Measurements from ENCODE around the gene ITGA3.
"Not testable (repeated sequence)": the region's sequence is repeated elsewhere in the genome, so short reads cannot be mapped to it uniquely, and the experiment has no call there.

Gene ITGA3

DNA sequence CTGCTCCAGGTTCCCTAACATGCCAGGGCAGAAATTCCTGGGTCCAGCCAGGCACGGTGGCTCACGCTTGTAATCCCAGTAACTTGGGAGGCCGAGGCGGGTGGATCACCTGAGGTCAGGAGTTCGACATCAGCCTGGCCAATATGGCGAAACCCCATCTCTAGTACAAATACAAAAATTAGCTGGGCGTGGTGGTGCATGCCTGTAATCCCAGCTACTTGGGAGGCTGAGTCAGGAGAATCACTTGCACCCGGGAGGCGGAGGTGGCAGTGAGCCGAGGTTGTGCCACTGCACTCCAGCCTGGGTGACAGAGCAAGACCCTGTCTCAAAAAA lies 5.8 kb downstream of the ITGA3 start:
- H3K4me3 ChIP-seq (ENCODE audit: low read depth, low read length); H3K27ac ChIP-seq (ENCODE audit: low read depth, low read length); H3K36me3 ChIP-seq (ENCODE audit: control insufficient read depth, insufficient read depth, low read length); H3K9ac ChIP-seq (ENCODE audit: low read depth, low read length); H3K9me3 ChIP-seq (ENCODE audit: control insufficient read depth, insufficient read depth, low read length): not testable (repeated sequence)
- 0 out of 2 replicates have a peak, but pooled peaks cover 11% of the 10 kb centered on the region for H3K4me1 ChIP-seq (ENCODE audit: control insufficient read depth, insufficient read depth, low read length)
- H3K27me3 ChIP-seq (ENCODE audit: control insufficient read depth, insufficient read depth, low read length): peaks cover 16% of the 10 kb centered on the region

DNA sequence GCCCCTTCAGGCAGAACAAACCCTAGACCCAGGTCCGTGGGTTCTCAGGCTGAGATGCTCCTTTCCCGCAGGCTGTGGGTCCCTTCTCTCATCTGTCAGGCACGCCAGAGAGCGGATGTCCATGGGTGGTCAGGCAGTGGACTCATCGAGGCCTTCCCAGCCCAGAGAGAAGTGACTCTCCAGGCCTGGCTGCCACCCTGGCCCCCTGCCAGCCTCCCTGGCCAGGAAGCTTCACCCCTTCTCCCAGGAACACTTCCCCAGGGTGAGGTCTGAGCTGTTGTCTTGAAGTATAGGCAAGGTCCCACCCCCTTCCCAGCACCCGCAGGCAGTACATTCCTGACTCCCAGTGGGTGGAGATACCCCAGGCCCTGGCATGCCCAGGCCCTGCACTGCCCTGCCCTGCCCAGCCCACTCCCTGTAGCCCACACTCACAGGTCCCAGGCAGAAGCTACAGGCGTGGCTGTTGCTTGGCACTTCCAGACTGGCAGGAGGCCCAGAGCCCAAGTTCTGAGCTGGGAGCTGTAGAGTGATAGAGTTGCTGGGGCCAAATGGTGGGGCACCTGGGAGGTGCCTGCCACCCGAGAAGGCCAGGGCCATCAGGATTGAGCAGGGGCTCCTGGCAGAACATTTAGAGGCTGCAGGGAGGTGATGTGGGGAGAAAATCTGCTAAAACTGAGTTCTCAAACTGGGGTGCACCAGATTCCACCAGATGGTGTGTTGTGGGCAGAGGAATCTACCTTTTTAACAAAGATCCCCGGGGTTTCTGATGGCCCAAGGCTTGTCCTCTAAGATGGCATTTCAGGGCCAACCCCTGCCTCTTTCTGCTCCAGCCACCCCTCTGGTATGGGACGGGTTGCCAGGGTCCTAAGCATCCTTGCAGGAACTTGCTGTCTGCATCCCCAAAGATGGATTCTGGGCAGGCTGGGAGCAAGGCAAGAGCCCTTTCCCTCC lies 6.7 kb downstream of the ITGA3 start:
- Histone ChIP-seq H3K4me3 (ENCODE audit: low read depth, low read length) (no peak overlapping the region), H3K9me3 (ENCODE audit: control insufficient read depth, insufficient read depth, low read length) (no peaks in the 10 kb centered on the region), H3K27ac (ENCODE audit: low read depth, low read length) (no peak overlapping the region), H3K36me3 (ENCODE audit: control insufficient read depth, insufficient read depth, low read length) (no peaks in the 10 kb centered on the region), H3K4me1 (ENCODE audit: control insufficient read depth, insufficient read depth, low read length) (0 out of 2 replicates have a peak, but pooled peaks cover 5% of the 10 kb centered on the region), H3K27me3 (ENCODE audit: control insufficient read depth, insufficient read depth, low read length) (peaks cover 8% of the 10 kb centered on the region), H3K9ac (ENCODE audit: low read depth, low read length) (no peak overlapping the region)

DNA sequence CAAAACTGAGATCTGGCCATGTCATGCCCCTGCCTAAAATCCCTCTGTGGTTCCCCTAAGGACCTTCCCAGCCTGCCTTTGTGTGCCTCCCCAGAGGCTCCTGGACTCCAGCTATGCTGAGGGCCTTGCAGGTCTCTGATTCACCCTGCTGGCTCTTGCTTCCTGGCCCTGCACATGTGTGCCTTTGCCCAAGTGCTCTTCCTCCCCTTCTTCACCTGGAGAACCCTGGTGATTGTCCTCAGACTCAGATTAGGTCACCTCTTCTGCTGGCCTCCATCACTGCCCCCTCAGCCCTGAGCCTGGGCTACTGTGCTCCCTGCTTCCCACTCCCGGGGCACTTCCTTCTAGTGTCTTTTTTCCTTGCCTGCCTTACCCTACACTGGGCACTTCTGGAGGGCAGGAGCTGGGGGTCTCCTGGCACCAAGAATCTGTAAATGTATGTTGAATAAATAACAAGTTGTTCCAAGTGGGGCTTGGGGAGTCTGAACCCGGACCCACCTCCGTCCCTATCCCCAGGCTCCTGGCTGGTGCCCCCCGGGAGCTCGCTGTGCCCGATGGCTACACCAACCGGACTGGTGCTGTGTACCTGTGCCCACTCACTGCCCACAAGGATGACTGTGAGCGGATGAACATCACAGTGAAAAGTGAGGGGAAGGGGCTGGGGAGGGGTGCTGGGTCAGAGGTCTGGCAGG lies 7.8 kb downstream of the ITGA3 start:
- H3K9ac ChIP-seq (ENCODE audit: low read depth, low read length): no peak overlapping the region
- no peaks in the 10 kb centered on the region for H3K36me3 ChIP-seq (ENCODE audit: control insufficient read depth, insufficient read depth, low read length)
- no peaks in the 10 kb centered on the region for H3K27me3 ChIP-seq (ENCODE audit: control insufficient read depth, insufficient read depth, low read length)
- H3K27ac ChIP-seq (ENCODE audit: low read depth, low read length): no peak overlapping the region
- no peaks in the 10 kb centered on the region for H3K9me3 ChIP-seq (ENCODE audit: control insufficient read depth, insufficient read depth, low read length)
- H3K4me3 ChIP-seq (ENCODE audit: low read depth, low read length): no peak overlapping the region
- H3K4me1 ChIP-seq (ENCODE audit: control insufficient read depth, insufficient read depth, low read length): 0 out of 2 replicates have a peak, but pooled peaks cover 5% of the 10 kb centered on the region

DNA sequence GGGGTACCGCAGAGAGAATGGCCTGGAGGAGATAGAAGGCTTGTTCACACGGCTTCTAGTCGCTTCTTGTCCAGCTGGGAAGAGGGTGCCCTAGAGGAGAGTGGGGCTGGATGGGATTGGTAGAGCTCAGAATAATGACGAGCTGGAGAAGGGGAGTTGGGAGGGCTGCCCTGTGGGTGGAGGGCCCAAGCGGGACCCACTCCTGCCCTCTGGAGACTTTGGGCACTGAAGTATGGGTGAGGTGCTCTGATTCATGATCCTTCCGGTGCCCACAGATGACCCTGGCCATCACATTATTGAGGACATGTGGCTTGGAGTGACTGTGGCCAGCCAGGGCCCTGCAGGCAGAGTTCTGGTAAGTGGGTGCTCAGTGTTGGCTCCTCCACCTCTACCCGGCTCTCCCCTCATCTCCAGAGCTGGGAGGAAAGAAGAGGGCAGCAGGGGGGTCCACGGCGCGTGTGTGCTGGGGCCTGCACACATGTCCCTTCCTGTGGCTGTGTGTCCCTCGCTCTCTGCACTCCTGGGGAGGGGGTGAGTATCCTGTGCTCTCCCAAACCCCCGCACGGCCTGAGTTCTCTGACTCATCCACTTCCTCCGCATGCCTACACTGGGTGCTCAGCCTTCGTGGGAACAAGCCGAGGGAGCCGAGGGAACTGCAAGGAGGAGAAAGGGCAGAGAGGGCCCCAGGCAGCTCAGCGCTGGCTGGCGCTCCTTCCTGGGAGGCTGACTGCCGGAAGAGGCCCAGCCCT lies 8.5 kb downstream of the ITGA3 start:
- Histone ChIP-seq H3K4me3 (ENCODE audit: low read depth, low read length) (no peak overlapping the region), H3K9me3 (ENCODE audit: control insufficient read depth, insufficient read depth, low read length) (no peaks in the 10 kb centered on the region), H3K36me3 (ENCODE audit: control insufficient read depth, insufficient read depth, low read length) (no peaks in the 10 kb centered on the region), H3K27ac (ENCODE audit: low read depth, low read length) (no peak overlapping the region), H3K4me1 (ENCODE audit: control insufficient read depth, insufficient read depth, low read length) (0 out of 2 replicates have a peak, but pooled peaks cover 5% of the 10 kb centered on the region), H3K27me3 (ENCODE audit: control insufficient read depth, insufficient read depth, low read length) (no peaks in the 10 kb centered on the region), H3K9ac (ENCODE audit: low read depth, low read length) (no peak overlapping the region)

DNA sequence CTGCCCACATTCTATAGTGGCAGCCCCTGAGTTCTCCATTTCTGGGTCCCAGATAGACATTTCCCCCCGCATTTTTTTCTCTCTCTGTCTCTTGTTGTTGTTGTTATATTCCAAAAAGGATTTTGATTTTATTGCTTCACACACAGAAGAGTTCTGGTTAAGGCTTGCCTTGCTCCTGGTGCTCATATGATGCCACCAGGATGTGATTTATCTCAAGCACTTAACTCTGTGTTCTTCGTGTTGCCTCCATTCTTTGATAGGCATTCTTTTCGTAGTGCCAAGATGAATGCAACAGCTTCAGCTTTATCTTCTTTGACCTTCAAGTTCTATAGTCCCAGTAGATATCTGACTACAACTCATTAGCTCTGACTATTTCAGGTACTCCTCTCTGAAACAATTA lies 9.1 kb downstream of the ITGA3 start:
- H3K36me3 ChIP-seq (ENCODE audit: control insufficient read depth, insufficient read depth, low read length): no peaks in the 10 kb centered on the region
- H3K27ac ChIP-seq (ENCODE audit: low read depth, low read length): no peak overlapping the region
- 0 out of 2 replicates have a peak, but pooled peaks cover 5% of the 10 kb centered on the region for H3K4me1 ChIP-seq (ENCODE audit: control insufficient read depth, insufficient read depth, low read length)
- no peak overlapping the region for H3K9ac ChIP-seq (ENCODE audit: low read depth, low read length)
- H3K4me3 ChIP-seq (ENCODE audit: low read depth, low read length): no peak overlapping the region
- H3K9me3 ChIP-seq (ENCODE audit: control insufficient read depth, insufficient read depth, low read length): no peaks in the 10 kb centered on the region
- H3K27me3 ChIP-seq (ENCODE audit: control insufficient read depth, insufficient read depth, low read length): no peaks in the 10 kb centered on the region

DNA sequence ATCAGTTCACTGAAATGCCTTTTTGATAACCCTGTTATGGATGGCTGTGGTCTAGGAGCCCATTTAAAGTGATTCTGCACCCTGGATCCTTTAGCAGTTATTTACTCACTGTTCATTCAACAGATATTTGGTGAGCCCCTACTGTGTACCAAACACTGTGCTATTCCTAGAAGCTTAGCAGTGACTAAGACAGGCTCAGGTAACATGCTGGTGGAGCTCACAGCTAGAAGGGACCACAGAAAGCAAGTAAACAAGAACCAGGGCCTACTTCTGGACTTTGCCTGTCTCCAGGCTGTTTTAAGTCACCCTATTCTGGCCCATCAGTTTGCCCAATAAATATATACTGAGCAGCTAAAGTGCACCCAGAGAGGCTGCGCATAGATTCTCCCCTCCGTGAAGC lies 11.1 kb downstream of the ITGA3 start:
- Histone ChIP-seq H3K9me3 (ENCODE audit: control insufficient read depth, insufficient read depth, low read length) (no peaks in the 10 kb centered on the region), H3K36me3 (ENCODE audit: control insufficient read depth, insufficient read depth, low read length) (no peaks in the 10 kb centered on the region), H3K9ac (ENCODE audit: low read depth, low read length) (no peak overlapping the region), H3K4me3 (ENCODE audit: low read depth, low read length) (no peak overlapping the region), H3K27ac (ENCODE audit: low read depth, low read length) (no peak overlapping the region), H3K4me1 (ENCODE audit: control insufficient read depth, insufficient read depth, low read length) (0 out of 2 replicates have a peak, but pooled peaks cover 5% of the 10 kb centered on the region), H3K27me3 (ENCODE audit: control insufficient read depth, insufficient read depth, low read length) (no peaks in the 10 kb centered on the region)

DNA sequence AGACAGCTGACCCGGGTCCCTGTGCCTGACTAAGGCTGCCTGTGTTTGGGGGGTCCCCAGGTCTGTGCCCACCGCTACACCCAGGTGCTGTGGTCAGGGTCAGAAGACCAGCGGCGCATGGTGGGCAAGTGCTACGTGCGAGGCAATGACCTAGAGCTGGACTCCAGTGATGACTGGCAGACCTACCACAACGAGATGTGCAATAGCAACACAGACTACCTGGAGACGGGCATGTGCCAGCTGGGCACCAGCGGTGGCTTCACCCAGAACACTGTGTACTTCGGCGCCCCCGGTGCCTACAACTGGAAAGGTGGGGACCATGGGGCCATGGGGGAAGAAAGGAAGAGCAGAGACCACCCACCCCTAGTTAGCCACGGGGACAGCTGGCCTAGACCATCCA lies 12.1 kb downstream of the ITGA3 start:
- Histone ChIP-seq H3K4me1 (ENCODE audit: control insufficient read depth, insufficient read depth, low read length) (0 out of 2 replicates have a peak, but pooled peaks cover 5% of the 10 kb centered on the region), H3K9ac (ENCODE audit: low read depth, low read length) (no peak overlapping the region), H3K27me3 (ENCODE audit: control insufficient read depth, insufficient read depth, low read length) (no peaks in the 10 kb centered on the region), H3K36me3 (ENCODE audit: control insufficient read depth, insufficient read depth, low read length) (no peaks in the 10 kb centered on the region), H3K27ac (ENCODE audit: low read depth, low read length) (no peak overlapping the region), H3K9me3 (ENCODE audit: control insufficient read depth, insufficient read depth, low read length) (no peaks in the 10 kb centered on the region), H3K4me3 (ENCODE audit: low read depth, low read length) (no peak overlapping the region)

DNA sequence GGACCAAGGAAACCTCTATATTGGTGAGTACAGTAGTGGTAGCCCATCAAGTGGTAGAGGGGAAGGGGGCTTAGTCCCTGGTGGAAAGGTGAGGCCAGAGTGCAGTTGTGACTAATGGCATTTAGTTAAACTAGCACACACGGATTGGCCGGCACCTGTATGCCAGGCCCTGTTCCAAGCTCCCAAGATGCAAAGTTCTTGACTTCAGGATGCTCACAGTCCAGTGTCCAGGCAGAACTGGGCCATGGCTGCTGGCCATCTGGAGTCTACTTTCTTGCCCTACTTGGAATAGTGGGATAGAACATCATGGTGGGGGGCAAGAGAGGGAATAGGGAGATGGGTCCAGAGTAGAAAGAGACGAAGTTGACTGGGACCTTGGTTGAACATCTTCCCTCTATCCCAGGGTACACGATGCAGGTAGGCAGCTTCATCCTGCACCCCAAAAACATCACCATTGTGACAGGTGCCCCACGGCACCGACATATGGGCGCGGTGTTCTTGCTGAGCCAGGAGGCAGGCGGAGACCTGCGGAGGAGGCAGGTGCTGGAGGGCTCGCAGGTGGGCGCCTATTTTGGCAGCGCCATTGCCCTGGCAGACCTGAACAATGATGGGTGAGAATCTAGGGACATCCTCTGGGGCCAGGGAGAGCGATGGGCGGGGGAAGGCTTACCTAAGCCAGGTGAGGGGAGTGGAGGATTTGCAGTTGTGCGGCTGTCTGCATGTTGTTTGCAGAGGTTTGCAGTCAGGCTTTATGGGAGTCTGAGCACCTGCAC lies 15.2 kb downstream of the ITGA3 start:
- Histone ChIP-seq H3K27ac (ENCODE audit: low read depth, low read length) (no peak overlapping the region), H3K27me3 (ENCODE audit: control insufficient read depth, insufficient read depth, low read length) (no peaks in the 10 kb centered on the region), H3K9ac (ENCODE audit: low read depth, low read length) (no peak overlapping the region), H3K4me1 (ENCODE audit: control insufficient read depth, insufficient read depth, low read length) (no peaks in the 10 kb centered on the region), H3K4me3 (ENCODE audit: low read depth, low read length) (no peak overlapping the region), H3K36me3 (ENCODE audit: control insufficient read depth, insufficient read depth, low read length) (no peaks in the 10 kb centered on the region), H3K9me3 (ENCODE audit: control insufficient read depth, insufficient read depth, low read length) (no peaks in the 10 kb centered on the region)

DNA sequence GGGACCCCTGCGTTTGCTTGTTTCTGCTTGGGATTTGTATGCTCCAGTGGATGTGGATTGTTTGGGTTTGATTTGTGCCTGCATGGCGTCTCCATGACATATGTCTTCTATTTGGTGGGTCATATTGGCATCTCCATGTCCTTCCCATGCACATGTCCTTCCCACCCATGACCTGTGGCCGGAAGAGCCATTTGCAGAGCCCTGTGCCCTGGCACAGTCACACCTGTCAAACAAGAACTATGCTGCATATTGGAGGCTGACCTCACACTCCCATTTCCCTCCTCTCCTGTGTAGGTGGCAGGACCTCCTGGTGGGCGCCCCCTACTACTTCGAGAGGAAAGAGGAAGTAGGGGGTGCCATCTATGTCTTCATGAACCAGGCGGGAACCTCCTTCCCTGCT lies 15.8 kb downstream of the ITGA3 start:
- no peaks in the 10 kb centered on the region for H3K4me1 ChIP-seq (ENCODE audit: control insufficient read depth, insufficient read depth, low read length)
- no peaks in the 10 kb centered on the region for H3K27me3 ChIP-seq (ENCODE audit: control insufficient read depth, insufficient read depth, low read length)
- H3K9ac ChIP-seq (ENCODE audit: low read depth, low read length): no peak overlapping the region
- H3K27ac ChIP-seq (ENCODE audit: low read depth, low read length): no peak overlapping the region
- H3K9me3 ChIP-seq (ENCODE audit: control insufficient read depth, insufficient read depth, low read length): no peaks in the 10 kb centered on the region
- H3K36me3 ChIP-seq (ENCODE audit: control insufficient read depth, insufficient read depth, low read length): no peaks in the 10 kb centered on the region
- no peak overlapping the region for H3K4me3 ChIP-seq (ENCODE audit: low read depth, low read length)

DNA sequence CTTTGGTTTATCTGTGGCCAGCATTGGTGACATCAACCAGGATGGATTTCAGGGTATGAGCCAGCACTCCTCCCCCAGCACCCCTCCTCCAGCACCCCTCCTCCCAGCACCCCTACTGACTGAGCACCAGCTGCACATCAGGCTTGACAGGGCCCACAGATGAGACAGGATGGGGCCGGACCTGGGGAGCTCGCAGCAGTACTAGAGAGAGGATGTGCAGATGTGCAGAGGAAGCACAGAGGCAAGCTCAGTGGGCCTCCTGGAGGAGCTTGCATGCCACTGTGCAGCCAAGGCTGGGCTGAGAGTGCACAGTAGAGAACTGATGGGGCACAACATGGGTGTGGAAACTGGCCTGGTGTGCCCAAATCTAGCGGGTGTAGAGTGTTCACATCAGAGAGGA lies 16.2 kb downstream of the ITGA3 start:
- no peak overlapping the region for H3K27ac ChIP-seq (ENCODE audit: low read depth, low read length)
- no peak overlapping the region for H3K4me3 ChIP-seq (ENCODE audit: low read depth, low read length)
- no peaks in the 10 kb centered on the region for H3K4me1 ChIP-seq (ENCODE audit: control insufficient read depth, insufficient read depth, low read length)
- no peaks in the 10 kb centered on the region for H3K27me3 ChIP-seq (ENCODE audit: control insufficient read depth, insufficient read depth, low read length)
- no peak overlapping the region for H3K9ac ChIP-seq (ENCODE audit: low read depth, low read length)
- no peaks in the 10 kb centered on the region for H3K9me3 ChIP-seq (ENCODE audit: control insufficient read depth, insufficient read depth, low read length)
- no peaks in the 10 kb centered on the region for H3K36me3 ChIP-seq (ENCODE audit: control insufficient read depth, insufficient read depth, low read length)
